OCI-M2 (cell line): ENCODE measurements around the gene NEK8.
"Not testable (repeated sequence)": the region's sequence is repeated elsewhere in the genome, so short reads cannot be mapped to it uniquely, and the experiment has no call there.

Source experiments
- DNase-seq: peaks from one replicate; lab custom pipeline; 2025; ENCODE audit not compliant: unreplicated experiment; lab: John Stamatoyannopoulos, UW

The NEK8 gene

DNA sequence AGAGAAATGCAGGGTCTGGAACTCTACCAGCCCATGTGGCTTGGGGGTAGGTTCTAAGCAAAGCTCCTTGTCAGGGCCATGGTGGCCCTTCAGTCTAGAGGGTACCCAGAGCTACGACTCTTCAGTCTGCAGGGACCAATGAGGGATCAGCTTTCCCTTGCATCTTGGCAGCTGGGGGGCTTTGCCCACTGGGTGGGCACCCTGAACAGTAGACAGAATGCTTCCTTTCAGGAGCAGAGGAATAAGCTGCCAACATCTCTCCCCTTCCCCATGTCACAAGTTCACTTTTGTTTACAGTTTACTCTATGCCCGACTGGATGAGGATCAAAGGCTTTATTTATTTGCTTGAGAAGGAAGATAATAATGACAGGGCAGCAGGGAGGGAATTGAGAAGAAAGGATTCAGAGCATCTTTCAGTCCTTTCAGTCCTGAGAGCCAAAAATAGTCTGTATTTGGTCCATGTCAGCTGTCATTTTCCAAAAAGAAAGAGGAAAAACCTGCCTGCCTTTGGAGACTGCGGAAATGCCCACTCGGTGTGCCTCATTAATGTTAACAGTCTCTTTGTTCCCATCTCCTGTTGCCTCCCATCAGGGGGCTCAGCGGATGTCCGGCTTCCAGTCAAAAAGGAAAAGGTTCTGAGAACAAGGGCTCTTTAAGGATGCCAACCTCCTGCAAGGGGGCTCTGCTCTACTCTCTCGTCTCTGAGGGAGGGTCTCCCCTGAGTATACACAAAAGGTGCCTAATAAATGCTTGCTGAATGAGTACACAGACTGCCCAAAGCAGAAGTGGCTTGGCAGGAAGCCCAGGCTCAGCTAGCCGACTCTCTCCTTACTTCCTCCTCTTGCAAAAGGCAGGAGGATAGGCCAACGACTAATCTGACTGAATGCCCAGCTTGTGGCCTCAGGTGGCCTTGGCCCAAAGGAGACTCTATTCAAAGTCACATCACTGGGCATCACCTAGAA, 32.3 kb downstream of the NEK8 start:
- DNase-seq, result no peak

DNA sequence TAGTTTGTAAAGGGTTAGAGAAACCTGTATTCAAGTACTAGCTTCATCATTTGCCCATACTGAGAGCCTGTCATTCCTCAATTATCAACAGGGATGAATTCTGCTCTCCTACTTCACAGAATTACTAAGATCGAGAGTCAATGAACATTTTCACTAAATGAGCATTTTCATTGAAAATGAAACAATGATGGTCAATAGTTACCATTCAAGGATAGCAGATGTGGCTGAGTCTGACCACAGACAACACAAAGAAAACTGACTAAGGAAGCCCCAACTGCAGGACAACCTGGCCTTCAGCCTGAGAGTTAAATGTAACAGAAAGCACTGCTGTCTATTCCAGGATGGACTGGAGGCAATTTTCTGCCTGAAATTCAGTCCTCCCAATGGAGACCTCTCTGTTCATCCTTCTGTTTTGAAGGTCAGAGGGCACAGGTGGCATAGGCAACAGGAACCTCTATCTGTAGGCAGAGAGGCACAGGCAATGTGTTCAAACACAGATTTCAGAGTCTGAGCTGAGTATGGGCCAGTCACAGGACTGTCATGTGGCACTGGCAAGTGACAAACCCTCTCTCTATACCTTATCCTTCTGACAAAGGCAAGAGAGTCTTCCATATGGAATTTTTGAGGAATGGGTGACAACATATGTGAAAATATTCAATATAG, 34.7 kb downstream of the NEK8 start:
- no peak for DNase-seq

DNA sequence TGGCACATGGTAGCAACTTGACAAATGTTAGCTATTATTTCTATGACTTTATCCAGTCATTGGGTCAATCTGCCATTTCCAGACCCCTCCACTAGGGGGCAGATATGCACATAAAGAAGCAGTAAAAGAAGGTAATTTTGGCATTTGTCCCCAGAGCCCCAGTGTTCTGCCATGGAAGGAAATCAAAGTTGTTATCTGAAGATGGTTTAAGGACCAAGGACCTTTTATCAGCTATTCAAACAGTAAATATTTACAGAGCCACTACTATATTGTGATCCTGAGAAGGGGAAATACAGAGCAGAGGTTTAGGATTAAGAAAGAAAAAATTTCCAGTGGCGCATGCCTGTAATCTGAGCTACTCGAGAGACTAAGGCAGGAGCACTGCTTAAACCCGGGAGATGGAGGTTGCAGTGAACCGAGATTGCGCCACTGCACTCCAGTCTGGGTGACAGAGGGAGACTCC, 35.2 kb downstream of the NEK8 start:
- DNase-seq, result no peak

DNA sequence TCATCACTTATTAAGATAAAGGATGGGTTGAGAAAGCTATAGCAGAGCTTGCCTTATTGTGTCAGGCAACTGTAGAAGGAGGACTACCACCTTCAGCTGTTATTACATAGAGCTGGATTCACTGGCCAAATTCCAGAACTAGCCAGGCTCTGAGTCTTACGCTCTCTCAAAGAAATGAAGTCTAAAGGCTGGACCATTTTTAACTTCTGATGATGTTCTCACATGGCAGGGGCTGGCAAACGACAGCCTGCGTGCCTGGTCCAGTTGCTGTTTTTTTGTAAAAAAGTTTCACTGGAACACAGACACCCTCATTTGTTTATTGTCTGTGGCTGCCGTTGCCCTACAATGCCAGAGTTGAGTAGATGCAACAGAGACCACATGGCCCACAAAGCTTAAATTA, 36.5 kb downstream of the NEK8 start:
- no peak for DNase-seq

DNA sequence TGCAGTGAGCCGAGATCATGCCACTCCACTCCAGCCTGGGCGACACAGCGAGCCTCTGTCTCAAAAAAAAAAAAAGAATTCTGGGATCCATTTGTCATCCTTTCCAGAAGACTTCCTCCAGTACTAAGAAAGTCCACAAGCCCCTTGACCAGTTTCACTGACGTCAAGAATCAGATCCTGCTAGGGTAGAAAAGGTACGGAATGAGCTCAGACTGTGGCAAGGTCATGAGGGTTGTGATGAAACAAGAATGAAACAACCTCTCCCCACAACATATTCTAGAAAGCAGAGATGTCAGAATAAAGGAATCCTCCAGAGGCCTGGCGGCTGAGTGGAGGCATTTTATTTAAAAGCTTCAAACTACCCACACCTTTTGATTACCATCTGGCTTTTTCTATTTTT, 45.1 kb downstream of the NEK8 start:
- no peak for DNase-seq

DNA sequence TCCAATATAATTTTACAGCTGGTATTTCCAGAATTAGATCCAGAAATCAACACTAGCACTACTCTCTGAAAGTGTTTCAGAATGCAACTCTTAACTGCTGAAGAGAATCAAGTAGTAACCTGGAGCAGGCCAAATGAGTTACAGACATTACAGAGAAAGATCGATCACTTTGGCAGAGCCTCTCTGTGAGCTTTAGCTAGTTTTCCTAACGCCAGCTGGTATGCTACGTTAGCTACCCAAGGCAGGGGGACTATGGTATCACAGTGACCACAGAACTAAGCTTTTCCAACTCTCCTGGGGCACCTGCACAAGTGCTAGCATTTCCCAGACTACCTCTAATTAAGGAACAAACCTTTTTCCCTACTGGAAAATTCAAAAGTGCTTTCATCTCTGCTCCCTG, 45.6 kb downstream of the NEK8 start:
- DNase-seq, result no peak

DNA sequence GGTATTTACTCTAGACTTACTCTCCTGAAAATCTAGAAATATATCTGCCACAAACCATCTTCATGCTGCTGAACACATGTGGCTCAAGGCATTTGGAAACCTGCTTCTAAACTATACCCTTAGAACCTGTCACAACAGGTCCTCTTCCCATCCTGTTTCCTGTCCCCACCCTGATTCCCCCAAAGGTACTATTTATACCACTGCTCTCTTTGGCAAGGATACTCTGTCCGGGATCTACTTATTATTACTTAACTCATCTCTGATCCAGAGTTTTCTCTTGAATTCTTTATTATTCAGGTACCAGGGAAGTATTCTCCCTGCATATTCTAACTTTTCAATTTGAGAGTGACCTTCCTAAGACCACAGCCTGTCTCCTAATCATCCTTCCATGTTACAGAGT, 48.6 kb downstream of the NEK8 start:
- DNase-seq, result no peak

DNA sequence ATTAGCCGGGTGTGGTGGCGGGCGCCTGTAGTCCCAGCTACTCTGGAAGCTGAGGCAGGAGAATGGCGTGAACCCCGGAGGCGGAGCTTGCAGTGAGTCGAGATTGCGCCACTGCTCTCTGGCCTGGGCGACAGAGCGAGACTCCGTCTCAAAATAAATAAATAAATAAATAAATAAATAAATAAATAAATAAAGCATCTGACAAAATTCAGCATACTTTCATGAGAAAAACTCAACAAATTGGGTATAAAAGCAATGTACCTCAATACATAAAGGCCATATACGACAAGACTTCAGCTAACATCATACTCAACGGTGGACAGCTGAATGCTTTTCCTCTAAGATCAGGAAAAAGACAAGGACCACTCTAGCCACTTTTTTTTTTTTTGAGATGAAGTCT, 51.0 kb downstream of the NEK8 start:
- not testable (repeated sequence) for DNase-seq

DNA sequence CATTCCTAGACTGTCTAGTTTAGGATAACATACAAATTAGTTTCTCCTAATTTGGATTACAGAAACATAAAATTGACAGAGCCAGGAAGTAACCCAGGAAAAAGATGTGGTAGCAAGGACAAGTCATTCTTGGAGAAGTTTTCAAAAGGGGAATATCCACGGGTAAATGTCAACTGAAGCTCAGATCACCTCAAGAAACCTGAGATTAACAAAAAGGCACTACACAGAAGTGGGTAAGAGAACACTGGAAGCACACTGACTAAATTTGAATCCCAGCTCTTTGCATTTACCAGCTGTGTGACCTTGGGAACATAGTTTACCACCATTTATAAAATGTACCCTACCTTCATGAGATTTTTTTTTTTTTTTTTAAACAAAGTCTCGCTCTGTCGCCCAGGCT, 54.6 kb downstream of the NEK8 start:
- DNase-seq, result no peak

DNA sequence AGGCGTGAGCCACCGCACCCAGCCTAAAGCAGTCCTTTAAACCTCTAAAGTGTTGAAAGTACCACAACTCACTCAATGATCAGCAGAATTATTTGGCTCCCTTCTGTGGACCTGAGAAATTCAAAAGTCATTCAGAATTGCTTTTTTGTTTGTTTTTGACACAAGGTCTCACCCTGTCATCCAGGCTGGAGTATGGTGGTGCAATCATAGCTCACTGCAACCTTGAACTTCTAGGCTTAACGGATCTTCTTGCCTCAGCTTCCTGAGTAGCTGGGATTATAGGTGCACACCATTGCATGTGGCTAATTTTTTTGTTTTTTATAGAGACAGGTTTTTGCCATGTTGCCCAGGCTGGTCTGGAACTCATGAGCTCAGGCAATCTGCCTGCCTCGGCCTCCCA, 59.5 kb downstream of the NEK8 start:
- DNase-seq, result no peak
